Upper lobe of left lung (tissue), 4 donors: ENCODE data around the gene CCDC112.

Source experiments
- CTCF ChIP-seq, 6 experiments: fragments of 450-650 bp in 4 of 6; fragments of 200-600 bp in 2 of 6; sonication (generic) in 2 of 6; IDR thresholded peaks; one replicate each; pipeline ENCODE4 v1.5.1; 2016 to 2019; ENCODE audit warnings: antibody characterized with exemption in 6 of 6
- POLR2AphosphoS5 ChIP-seq, 2 donors: sonication (generic); formaldehyde crosslinking; IDR thresholded peaks; one replicate each; pipeline ENCODE4 v1.5.1; 2017; ENCODE audit warnings: antibody characterized with exemption in 2 of 2

GRCh38 chr5:115263078-115263380 is 33.4 kb downstream of the CCDC112 start:
- TF ChIP-seq CTCF (IDR thresholded peaks at IDR 0.05) (no peak), POLR2AphosphoS5 (IDR thresholded peaks at IDR 0.05) (no peak)
